HG03159 (cell line): ENCODE data around the gene RPS6KC1.
"Not testable (repeated sequence)": the region's sequence is repeated elsewhere in the genome, so short reads cannot be mapped to it uniquely, and the experiment has no call there.

Experiments
- ATAC-seq: cut with Tn5 transposase; IDR thresholded peaks from one replicate; pipeline ENCODE4 v1.9.1; 2021; ENCODE audit warnings: mild to moderate bottlenecking, moderate library complexity; ENCODE audit not compliant: unreplicated experiment

RPS6KC1 gene

DNA sequence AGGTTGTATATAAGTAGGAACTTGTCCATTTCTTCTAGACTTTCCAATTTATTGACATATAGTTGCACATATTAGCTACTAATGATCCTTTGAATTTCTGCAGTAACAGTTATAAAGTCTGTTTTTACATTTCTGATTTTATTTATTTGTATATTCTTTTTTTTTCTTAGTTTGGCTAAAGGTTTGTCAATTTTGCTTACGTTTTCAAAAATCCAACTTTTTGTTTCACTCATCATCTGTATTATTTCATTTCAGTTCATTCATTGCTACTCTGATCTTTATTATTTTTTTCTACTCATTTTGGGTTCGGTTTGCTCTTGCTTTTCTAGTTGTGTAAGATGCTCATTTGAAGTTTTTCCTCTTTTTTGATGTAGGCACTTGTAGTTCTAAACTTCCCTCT lies 97.9 kb downstream of the RPS6KC1 start:
- ATAC-seq, result no peak

DNA sequence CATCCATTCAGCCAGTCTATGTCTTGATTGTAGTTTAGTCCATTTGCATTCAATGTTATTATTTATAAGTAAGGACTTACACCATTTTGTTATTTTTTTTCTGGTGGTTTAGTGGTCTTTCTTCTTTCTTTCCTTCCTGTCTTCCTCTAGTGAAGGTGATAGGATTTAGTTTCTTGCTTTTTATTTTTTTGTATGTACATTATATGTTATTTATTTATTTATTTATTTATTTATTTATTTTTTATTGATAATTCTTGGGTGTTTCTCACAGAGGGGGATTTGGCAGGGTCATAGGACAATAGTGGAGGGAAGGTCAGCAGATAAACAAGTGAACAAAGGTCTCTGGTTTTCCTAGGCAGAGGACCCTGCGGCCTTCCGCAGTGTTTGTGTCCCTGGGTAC lies 99.0 kb downstream of the RPS6KC1 start:
- ATAC-seq, result not testable (repeated sequence)

DNA sequence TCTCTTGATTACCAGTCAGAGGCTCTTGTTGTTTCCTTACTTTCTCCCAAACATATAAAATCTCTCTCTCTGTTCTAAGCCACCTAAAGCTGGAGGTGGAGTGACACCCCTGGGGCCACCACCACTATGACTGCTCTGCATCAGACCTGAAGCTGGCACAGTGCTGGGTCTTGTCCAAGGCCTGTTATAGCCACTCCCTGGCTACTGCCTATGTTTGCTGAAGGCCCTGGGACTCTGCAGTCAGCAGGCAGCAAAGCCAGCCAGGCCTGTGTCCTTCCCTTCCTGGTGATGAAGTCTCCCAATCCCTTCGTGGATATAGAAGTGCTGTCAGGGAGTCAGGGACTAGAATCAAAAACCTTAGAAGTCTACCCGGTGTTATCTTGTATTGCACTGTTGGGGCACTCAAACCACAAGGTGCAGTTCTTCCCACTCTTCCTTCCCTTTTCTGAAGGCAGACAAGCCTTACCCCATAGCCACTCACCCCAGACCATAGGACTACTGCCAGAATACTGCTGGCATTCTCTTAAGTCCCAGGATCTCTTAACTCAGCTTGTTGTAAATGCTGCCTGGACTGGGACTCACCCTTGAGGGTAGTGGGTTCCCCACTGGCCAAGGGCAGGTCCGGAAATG lies 103.1 kb downstream of the RPS6KC1 start:
- no peak for ATAC-seq

- ATAC-seq, result no peak
Measured at GRCh38 chr1:213159376-213159775, 108.3 kb downstream of the RPS6KC1 start.

GRCh38 chr1:213160442-213160841 lies 109.4 kb downstream of the RPS6KC1 start:
- not testable (repeated sequence) for ATAC-seq

DNA sequence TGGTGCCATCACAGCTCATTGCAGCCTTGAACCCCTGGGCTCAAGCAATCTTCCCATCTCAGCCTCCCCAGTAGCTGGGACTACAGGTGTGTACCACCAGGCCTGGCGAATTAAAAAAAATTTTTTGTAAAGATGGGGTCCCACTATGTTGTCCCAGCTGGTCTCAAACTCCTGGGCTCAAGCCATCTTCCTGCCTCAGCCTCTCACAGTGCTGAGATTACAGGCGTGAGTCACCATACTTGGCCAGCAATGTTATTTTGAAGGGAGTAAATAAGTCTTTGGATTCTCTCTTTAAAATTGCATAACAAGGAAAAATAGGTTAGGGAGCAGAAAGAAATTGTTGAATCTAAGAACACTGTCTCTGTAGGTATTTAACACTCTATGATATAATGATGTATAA lies 111.3 kb downstream of the RPS6KC1 start:
- ATAC-seq, result no peak

GRCh38 chr1:213162862-213163261 lies 111.8 kb downstream of the RPS6KC1 start:
- ATAC-seq, result no peak

DNA sequence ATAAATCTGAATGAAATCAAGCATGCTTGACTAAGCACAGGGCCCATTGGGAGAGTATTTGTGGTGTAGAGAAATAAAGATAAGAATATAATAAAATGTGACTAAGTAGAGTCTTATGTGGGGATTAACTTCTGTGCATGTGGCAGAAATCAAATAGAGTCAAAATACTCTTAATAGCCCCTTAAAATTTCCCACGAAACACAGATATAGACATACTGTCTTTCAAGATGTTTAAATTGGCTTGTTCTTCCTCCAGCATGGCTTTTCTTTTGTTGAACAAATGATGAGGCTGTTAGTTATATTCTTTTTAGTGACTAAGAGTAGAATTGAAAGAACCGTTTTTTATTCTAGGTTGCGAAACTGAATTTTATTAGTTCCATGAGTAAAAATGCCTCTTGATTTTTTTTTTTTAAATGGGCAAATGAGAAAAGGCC lies 112.3 kb downstream of the RPS6KC1 start:
- ATAC-seq, result no peak

DNA sequence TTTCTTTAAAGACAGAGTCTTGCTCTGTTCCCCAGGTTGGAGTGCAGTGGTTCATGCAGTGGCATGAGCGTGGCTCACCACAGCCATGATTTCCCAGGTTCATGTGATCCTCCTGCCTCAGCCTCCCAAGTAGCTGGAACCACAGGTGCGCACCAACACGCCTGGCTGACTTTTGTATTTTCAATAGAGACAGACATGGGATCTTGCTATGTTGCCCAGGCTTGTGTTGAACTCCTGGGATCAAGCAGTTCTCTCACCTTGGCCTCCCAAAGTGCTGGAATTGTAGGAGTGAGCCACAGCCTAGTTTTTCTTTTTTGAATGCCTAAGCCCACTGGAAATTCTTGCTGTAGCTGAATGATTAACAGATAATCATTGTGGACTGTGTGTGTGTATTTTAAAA lies 113.5 kb downstream of the RPS6KC1 start:
- ATAC-seq, result no peak

DNA sequence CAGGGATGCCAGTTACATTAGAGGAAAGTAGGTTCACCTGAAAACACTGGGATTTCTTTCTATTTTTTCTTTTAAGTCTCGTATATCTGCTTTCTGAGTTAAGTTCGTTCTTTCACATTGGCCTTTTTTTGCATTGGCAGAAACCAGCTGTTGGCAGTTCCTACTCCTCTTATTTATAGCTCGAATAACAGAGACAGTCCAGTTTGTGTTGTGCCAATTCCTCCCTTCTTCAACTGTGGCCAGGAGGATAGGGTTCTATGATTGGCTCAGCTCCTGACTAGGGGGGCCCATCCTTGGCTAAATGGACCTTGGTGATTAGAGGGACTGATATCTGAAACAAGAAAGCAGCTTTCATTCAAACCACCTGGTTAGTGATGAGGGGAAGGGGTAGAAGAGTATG lies 115.8 kb downstream of the RPS6KC1 start:
- no peak for ATAC-seq

DNA sequence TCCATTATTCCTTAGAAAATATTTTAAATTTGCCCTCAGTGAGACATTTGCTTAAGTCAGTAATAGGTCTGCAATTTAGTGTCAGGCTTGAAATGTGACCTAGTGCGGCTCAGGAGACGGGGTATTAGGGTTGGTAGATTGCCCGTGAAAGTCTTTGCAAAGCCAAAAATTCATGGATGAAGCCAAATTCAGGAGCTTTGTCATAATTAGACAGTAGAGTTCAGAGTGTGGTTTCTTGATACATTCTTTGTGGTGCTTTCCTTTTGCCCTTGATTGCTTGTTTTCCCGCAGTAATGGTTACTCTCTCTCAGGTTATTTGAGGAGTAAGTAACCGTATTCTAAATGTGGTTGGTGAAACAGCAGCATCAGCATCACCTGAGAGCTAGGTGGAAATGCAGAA lies 120.7 kb downstream of the RPS6KC1 start:
- no peak for ATAC-seq

- ATAC-seq, result no peak
Measured at GRCh38 chr1:213176341-213176740, 125.3 kb downstream of the RPS6KC1 start.

- ATAC-seq, result no peak
Measured at GRCh38 chr1:213179784-213180183, 128.7 kb downstream of the RPS6KC1 start.

GRCh38 chr1:213180833-213181232 lies 129.8 kb downstream of the RPS6KC1 start:
- ATAC-seq, result no peak

- ATAC-seq, result no peak
Measured at GRCh38 chr1:213183036-213183672, 132.1 kb downstream of the RPS6KC1 start.

DNA sequence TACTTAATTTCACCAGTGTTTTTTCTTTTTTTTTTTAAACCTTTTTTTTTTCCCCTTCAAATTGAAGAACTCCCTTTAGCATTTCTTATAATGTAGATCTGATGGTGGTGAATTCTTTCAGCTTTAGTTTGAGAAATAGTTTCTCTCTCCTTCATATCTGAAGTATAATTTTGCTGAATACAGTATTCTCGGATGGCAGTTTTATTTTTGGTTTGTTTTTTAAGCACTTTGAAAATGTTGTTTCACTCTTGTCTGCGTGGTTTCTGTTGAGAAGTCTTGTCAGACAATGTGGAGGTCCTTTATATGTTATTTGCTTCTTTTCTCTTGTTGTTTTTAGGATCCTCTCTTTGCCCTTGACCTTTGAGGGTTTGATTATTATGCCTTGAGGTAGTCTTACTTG lies 135.1 kb downstream of the RPS6KC1 start:
- no peak for ATAC-seq

GRCh38 chr1:213192026-213192425 lies 141.0 kb downstream of the RPS6KC1 start:
- ATAC-seq, result no peak

- no peak for ATAC-seq
Measured at GRCh38 chr1:213194383-213194782, 143.3 kb downstream of the RPS6KC1 start.

DNA sequence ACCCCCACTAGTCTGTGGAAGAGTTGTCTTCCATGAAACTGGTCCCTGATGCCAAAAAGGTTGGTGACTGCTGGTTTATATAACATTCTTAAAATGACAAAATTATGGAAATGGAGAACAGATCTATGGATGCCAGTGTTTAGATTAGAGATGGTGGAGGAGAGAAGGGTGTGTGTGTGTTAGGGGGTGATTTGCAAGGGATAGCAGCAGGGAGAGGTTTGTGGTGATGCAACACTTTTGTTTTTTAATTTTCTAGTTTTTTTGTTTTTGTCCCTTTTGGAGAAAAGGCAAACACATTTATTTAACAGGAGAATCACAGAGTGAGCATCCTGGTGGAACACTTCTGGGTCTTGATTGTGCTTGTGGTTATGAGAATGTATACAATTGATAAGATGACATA lies 143.8 kb downstream of the RPS6KC1 start:
- ATAC-seq, result no peak

- not testable (repeated sequence) for ATAC-seq
Measured at GRCh38 chr1:213196328-213197054, 145.4 kb downstream of the RPS6KC1 start.

- no peak for ATAC-seq
Measured at GRCh38 chr1:213200630-213201029, 149.6 kb downstream of the RPS6KC1 start.
